RWPE1 (cell line): Measurements from ENCODE around the gene SACM1L.
"Not testable (repeated sequence)": the region's sequence is repeated elsewhere in the genome, so short reads cannot be mapped to it uniquely, and the experiment has no call there.

Source experiments
- CTCF ChIA-PET: fragments of 350-600 bp; sonication (Branson Sonifier 250); formaldehyde crosslinking; extraction: SDS; loops from one replicate; lab custom pipeline; 2021; lab: Yijun Ruan, JAX
- POLR2A ChIA-PET: fragments of 400-600 bp; formaldehyde crosslinking; extraction: SDS; loops from one replicate; lab custom pipeline; 2020; ENCODE audit warnings: antibody characterized with exemption; ENCODE audit not compliant: low non-redundant PET; lab: Yijun Ruan, JAX
- DNase-seq: peaks from one replicate; pipeline ENCODE4 v3.0.0; 2012; ENCODE audit warnings: low spot score
- H3K27ac ChIP-seq: fragments of 450-650 bp; 2 replicates; pipeline ENCODE4 v1.5.1; 2017
- TF ChIP-seq, protein P1 (sequence below): fragments of 450-650 bp; conservative IDR thresholded peaks from 2 replicates; pipeline ENCODE4 v1.5.1; 2017; ENCODE audit warnings: low read depth, mild to moderate bottlenecking

Gene SACM1L

DNA sequence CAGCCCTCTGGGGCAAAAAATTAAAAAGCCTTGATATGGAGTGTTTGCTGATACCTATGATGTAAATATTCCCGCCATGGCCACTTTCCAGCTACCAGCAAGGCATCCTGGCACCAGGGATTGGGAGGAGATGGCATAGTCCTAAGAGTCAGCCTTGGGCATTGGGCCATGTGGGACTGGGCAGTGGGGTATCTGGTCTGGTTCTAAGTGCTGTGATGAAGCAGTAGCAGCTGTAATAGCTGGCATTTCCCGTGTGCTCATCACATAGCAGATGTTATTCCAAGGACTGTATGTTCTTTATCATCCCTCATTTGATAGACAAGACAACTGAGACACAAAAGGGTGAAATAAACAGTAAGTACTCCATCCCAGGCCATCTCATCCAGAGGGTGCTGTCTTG lies 6.9 kb upstream of the SACM1L start:
- DNase-seq, result no peak
- ChIA-PET CTCF (no interaction called here), POLR2A (no interaction called here)
- TF ChIP-seq, protein P1, sequence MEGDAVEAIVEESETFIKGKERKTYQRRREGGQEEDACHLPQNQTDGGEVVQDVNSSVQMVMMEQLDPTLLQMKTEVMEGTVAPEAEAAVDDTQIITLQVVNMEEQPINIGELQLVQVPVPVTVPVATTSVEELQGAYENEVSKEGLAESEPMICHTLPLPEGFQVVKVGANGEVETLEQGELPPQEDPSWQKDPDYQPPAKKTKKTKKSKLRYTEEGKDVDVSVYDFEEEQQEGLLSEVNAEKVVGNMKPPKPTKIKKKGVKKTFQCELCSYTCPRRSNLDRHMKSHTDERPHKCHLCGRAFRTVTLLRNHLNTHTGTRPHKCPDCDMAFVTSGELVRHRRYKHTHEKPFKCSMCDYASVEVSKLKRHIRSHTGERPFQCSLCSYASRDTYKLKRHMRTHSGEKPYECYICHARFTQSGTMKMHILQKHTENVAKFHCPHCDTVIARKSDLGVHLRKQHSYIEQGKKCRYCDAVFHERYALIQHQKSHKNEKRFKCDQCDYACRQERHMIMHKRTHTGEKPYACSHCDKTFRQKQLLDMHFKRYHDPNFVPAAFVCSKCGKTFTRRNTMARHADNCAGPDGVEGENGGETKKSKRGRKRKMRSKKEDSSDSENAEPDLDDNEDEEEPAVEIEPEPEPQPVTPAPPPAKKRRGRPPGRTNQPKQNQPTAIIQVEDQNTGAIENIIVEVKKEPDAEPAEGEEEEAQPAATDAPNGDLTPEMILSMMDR, result no peak
- no peak overlapping the region for H3K27ac ChIP-seq

DNA sequence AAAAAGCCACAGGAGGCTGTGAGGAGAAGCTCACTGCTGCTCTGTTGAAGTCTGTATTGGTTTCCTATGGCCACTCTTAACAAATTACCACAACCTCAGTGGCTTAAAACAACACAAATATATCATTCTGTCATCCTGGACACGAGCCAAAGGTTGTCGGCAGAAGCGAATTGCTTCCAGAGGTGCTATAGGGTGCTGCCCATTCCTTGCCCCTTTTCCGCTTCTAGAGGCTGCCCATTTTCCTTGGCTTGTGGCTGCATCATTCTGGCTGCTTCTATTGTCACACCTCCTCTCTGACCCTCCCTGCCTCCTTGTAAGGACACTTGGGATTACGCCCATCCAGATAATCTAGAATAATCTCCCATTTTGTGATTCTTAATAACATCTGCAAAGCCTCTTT lies 6.4 kb upstream of the SACM1L start:
- H3K27ac ChIP-seq, result no peak overlapping the region
- ChIA-PET CTCF (no interaction called here), POLR2A (no interaction called here)
- DNase-seq, result no peak
- TF ChIP-seq, protein P1, result no peak

DNA sequence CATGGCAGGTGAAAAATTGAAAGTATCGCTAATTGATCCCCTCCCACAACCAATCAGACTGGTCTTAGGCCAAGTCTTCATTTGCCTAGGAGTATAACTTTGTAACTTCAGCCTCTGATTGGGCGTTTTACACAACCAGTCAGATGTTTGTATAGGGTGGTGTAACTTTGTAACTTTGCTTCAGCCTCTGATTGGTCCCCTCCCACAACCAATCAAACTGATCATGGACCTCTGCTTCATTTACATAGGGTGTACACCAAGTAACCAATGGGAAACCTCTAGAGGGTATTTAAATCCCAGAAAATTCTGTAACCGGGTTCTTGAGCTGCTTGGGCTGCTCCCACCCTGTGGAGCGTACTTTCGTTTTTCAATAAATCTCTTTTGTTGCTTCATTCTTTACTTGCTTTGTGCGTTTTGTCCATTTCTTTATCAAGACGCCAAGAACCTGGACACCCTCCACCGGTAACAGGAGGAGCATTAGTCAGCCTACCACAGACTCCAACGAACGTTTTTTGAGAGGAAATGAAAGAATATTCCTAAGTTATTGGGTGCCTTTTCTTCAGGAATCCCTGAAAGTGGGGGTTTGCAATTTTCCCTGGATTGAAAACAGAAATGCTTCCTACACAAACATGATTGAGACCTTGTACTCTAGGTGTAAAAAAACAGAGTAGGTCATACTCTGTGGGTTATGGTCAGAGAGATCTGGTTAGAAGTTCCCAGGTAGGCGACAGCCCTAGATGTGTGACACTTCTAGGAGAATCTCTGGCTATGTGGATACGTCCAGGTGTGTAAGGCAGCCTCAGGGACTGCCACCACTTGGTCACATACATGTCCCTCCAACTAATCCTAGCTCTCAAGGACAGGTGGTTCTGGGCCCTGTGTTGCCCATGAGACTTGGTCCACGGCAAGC lies 5.5 kb upstream of the SACM1L start:
- CTCF ChIA-PET, result no interaction called here
- H3K27ac ChIP-seq, result no peak overlapping the region
- TF ChIP-seq, protein P1, result no peak
- POLR2A ChIA-PET, result no interaction called here
- no peak for DNase-seq

DNA sequence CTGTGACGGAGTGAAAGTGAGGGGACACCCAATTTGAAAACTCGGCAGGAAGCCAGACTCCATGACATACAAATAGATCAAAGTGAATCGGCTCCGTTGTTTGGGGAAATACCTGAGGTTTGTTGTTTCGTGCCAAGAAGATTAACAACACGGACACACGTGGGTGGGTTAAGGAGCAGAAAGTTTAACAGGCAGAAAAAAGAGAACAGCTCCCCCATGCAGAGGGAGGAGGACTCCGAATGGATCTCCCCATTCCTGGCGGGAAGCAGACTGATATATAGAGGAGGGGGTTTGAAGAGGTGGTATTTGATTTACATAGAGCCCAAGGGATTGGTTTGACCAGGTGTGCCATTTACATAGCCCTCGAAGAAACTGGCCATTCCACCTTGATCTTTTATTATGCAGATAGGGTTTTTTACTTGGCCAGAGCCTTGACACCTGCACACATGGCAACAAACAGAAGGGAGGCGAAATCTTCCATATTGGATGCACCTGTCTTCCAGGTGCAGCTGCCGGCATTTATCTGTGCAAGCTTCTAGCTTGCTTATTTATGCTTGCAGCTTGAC lies 4.8 kb upstream of the SACM1L start:
- CTCF ChIA-PET, result no interaction called here
- TF ChIP-seq, protein P1, result no peak
- H3K27ac ChIP-seq, result no peak overlapping the region
- DNase-seq, result no peak
- POLR2A ChIA-PET, result no interaction called here

DNA sequence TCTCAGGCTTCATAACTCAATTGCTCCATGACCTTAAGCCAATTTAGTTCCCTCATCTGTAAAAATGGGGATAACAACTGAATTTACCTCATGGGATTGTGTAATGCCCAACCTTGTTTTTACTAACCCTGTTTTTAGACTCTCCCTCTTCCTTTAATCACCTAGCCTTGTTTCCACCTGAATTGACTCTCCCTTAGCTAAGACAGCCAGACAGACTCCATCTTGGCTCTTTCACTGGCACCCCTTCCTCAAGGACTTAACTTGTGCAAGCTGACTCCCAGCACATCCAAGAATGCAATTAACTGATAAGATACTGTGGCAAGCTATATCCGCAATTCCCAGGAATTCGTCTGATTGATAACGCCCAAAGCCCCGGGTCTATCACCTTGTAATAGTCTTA lies 3.5 kb upstream of the SACM1L start:
- DNase-seq, H3K27ac ChIP-seq, CTCF ChIA-PET, POLR2A ChIA-PET: not testable (repeated sequence)

DNA sequence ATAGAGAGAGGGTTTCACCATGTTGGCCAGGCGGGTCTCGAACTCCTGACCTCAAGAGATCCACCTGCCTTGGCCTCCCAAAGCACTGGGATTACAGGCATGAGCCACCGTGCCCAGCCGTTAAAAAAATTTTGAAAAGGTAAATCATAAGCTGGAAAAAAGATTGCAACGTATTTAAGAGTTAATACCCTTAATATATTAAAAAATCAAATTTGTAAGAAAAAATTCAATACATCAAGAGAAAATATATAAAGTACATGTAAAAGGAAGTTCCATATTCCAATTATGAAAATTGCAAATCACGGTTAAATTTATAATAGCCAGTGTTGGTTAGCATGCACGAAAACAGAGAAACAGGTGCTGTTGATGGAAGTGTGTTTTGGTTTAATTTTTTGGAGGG lies 2.3 kb upstream of the SACM1L start:
- ChIA-PET CTCF (interaction anchor here (0.6 kb wide), 1 partner anchor 692 kb away, joined by 3 read pairs; no protein-coding TSS in a partner anchor), POLR2A (no interaction called here)
- H3K27ac ChIP-seq, result no peak overlapping the region
- TF ChIP-seq, protein P1, result no peak
- DNase-seq, result no peak

DNA sequence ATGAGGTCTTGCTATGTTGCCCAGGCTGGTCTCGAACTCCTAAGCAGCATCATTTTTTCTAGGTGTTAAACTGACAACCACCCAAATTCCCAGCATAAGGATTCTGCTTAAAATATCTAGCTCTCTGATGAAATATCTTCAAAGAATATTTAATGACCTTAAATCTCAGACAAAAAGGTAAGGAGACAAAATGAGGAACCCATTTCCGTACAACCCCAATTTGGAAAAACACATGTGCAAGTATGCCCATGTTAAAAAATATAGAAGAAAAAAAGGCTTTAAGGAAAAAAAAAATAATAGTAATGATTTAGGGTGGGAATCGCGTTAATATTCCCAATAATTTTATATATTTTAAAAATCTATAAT lies 1.4 kb upstream of the SACM1L start:
- CTCF ChIA-PET, result no interaction called here
- TF ChIP-seq, protein P1, result no peak
- DNase-seq, result no peak
- POLR2A ChIA-PET, result no interaction called here
- peak overlapping the region; percentile 96 for H3K27ac ChIP-seq
